ENCODE measurements around the gene DIS3L.

- TF ChIP-seq CTCF (IDR thresholded peaks at IDR 0.05 in 4 of 5, conservative IDR thresholded peaks at IDR 0.05 in 1 of 5) (no peak), POLR2A (IDR thresholded peaks at IDR 0.05) (no peak)
Measured at GRCh38 chr15:66261056-66261455, 32.3 kb upstream of the DIS3L start.
